ENCODE measurements around the gene VPS13C.
"Not testable (repeated sequence)": the region's sequence is repeated elsewhere in the genome, so short reads cannot be mapped to it uniquely, and the experiment has no call there.

Gene VPS13C

GRCh38 chr15:62058327-62059028 is 1.8 kb downstream of the VPS13C start:
- Histone ChIP-seq H3K9me3 (ENCODE audit: low read depth, low read length) (no peaks in the 10 kb centered on the region), H3K9ac (ENCODE audit: insufficient read length) (no peak overlapping the region), H3K36me3 (ENCODE audit: insufficient read depth, low read length) (no peaks in the 10 kb centered on the region), H3K4me3 (no peak overlapping the region), H3K27ac (no peak overlapping the region)
- DNase-seq (ENCODE audit: low read depth, low spot score) = no peak
- no peak for TF ChIP-seq POLR2AphosphoS5 (IDR thresholded peaks at IDR 0.05; ENCODE audit: borderline replicate concordance, low read depth, low read length)

DNA sequence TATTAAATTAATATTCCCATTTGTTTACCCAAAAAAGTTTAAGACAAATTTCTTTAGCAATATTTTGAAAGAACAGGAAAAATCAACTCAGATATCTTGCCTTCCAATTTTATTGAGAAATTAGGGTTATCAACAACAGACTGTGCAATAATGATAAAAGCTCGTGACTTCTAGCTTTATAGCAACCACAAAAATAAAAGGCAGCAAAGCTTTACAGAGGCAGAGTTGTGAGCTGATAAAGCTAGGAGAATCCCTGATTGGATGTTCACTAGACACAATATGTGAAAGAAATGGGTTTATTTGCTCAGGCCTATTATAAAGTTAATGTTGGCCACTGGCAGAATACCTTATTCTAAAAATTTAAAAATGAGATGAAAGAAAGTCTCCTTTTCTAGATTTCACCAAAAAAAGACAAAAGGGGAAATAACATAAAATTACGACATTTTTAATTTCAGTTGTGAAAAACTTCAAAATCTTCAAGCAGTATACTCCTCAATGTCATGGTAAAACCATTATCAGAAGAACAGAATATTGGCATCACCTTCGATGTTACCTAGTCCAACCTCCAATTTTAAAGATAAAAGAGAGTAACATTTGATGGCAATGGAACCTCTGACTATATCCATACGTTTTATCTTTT is 2.8 kb downstream of the VPS13C start:
- DNase-seq (ENCODE audit: low read depth, low spot score) = no peak
- H3K9ac ChIP-seq (ENCODE audit: insufficient read length) = no peak overlapping the region

DNA sequence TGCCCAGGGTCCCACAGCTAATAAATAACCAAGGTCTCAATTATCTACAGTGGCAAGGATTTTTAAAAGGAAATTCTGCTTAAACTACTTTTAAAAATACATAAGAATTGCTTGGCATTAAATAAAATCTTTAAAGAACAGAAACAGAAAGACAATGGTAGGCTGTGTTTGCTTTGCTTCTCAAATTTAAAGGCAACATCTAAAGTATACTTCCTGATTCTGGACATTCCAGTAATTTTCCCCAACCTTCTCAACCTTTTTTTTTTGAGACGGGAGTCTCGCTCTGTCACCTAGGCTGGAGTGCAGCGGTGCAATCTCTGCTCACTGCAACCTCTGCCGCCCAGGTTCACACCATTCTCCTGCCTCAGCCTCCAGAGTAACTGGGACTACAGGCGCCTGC is 5.3 kb downstream of the VPS13C start:
- Histone ChIP-seq H3K4me3 (no peak overlapping the region), H3K27ac (no peak overlapping the region), H3K36me3 (ENCODE audit: insufficient read depth, low read length) (no peaks in the 10 kb centered on the region), H3K9me3 (ENCODE audit: low read depth, low read length) (no peaks in the 10 kb centered on the region), H3K9ac (ENCODE audit: insufficient read length) (no peak overlapping the region)
- DNase-seq (ENCODE audit: low read depth, low spot score) = no peak
- TF ChIP-seq POLR2AphosphoS5 (IDR thresholded peaks at IDR 0.05; ENCODE audit: borderline replicate concordance, low read depth, low read length) = no peak
- no peak for TF ChIP-seq EZH2 (IDR thresholded peaks at IDR 0.05)
- TF ChIP-seq FOXP2 (optimal IDR thresholded peaks at IDR 0.05; ENCODE audit: control extremely low read depth, extremely low read length, insufficient read depth) = no peak

More for the DNA sequence above, 2.8 kb downstream of the VPS13C start:
- no peaks in the 10 kb centered on the region for H3K36me3 ChIP-seq (ENCODE audit: insufficient read depth, low read length)
- no peak overlapping the region for H3K27ac ChIP-seq
- no peaks in the 10 kb centered on the region for H3K9me3 ChIP-seq (ENCODE audit: low read depth, low read length)
- TF ChIP-seq FOXP2 (optimal IDR thresholded peaks at IDR 0.05; ENCODE audit: control extremely low read depth, extremely low read length, insufficient read depth) (no peak), EZH2 (IDR thresholded peaks at IDR 0.05) (no peak), POLR2AphosphoS5 (IDR thresholded peaks at IDR 0.05; ENCODE audit: borderline replicate concordance, low read depth, low read length) (no peak)
- no peak overlapping the region for H3K4me3 ChIP-seq

GRCh38 chr15:62053439-62054085 is 6.7 kb downstream of the VPS13C start:
- no peak overlapping the region for H3K27ac ChIP-seq
- H3K36me3 ChIP-seq (ENCODE audit: insufficient read depth, low read length) = no peaks in the 10 kb centered on the region
- H3K9me3 ChIP-seq (ENCODE audit: low read depth, low read length) = no peaks in the 10 kb centered on the region
- DNase-seq (ENCODE audit: low read depth, low spot score) = no peak
- TF ChIP-seq EZH2 (IDR thresholded peaks at IDR 0.05) (no peak), FOXP2 (optimal IDR thresholded peaks at IDR 0.05; ENCODE audit: control extremely low read depth, extremely low read length, insufficient read depth) (no peak), POLR2AphosphoS5 (IDR thresholded peaks at IDR 0.05; ENCODE audit: borderline replicate concordance, low read depth, low read length) (no peak)
- no peak overlapping the region for H3K4me3 ChIP-seq
- no peak overlapping the region for H3K9ac ChIP-seq (ENCODE audit: insufficient read length)

GRCh38 chr15:62052713-62053112 is 7.5 kb downstream of the VPS13C start:
- Histone ChIP-seq H3K9ac (ENCODE audit: insufficient read length) (no peak overlapping the region), H3K4me3 (no peak overlapping the region), H3K27ac (no peak overlapping the region), H3K36me3 (ENCODE audit: insufficient read depth, low read length) (no peaks in the 10 kb centered on the region), H3K9me3 (ENCODE audit: low read depth, low read length) (no peaks in the 10 kb centered on the region)
- TF ChIP-seq POLR2AphosphoS5 (IDR thresholded peaks at IDR 0.05; ENCODE audit: borderline replicate concordance, low read depth, low read length) = no peak
- TF ChIP-seq EZH2 (IDR thresholded peaks at IDR 0.05) = no peak
- TF ChIP-seq FOXP2 (optimal IDR thresholded peaks at IDR 0.05; ENCODE audit: control extremely low read depth, extremely low read length, insufficient read depth) = no peak
- DNase-seq (ENCODE audit: low read depth, low spot score) = no peak

DNA sequence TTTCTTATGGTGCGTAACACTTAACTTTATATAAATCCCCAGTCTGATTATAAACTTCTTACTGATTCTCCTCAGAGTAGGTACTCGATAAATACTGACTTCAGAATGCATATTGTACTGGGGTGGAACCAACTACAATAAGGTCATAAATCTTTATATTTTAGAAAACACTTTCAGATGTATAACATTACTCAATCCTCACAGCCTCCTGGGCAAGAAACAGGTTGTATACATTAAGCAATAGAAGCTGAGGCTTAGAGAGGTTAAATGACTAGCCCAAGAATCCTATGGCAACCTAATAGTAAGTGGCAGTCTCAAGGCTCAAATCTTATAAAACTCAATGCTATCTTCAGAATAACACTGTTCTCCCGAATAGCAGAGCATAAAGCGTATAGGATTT is 9.1 kb downstream of the VPS13C start:
- H3K9me3 ChIP-seq (ENCODE audit: low read depth, low read length) = no peaks in the 10 kb centered on the region
- H3K27ac ChIP-seq = no peak overlapping the region
- TF ChIP-seq POLR2AphosphoS5 (IDR thresholded peaks at IDR 0.05; ENCODE audit: borderline replicate concordance, low read depth, low read length) (no peak), EZH2 (IDR thresholded peaks at IDR 0.05) (no peak), FOXP2 (optimal IDR thresholded peaks at IDR 0.05; ENCODE audit: control extremely low read depth, extremely low read length, insufficient read depth) (no peak)
- no peak overlapping the region for H3K4me3 ChIP-seq
- H3K36me3 ChIP-seq (ENCODE audit: insufficient read depth, low read length) = no peaks in the 10 kb centered on the region
- no peak overlapping the region for H3K9ac ChIP-seq (ENCODE audit: insufficient read length)
- DNase-seq (ENCODE audit: low read depth, low spot score) = no peak

DNA sequence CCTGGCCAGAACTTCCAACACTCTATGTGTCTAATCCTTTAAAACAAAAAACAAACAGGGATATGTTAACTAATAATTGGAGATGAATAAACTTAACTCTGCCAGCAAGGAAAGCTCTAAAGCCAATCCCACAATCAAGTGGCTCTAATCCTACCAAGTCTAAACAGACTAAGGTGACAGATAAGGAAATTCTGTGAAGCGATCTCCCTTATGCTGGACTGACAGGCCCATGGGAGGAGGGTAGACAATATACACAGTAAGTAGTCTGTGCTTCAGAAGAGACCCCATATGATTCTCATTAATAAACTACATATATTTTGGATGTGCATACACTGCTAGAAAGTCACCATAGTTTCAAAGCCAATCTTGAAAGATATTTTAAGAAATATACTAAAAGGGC is 10.1 kb downstream of the VPS13C start:
- Histone ChIP-seq H3K9me3 (ENCODE audit: low read depth, low read length) (no peaks in the 10 kb centered on the region), H3K27ac (no peak overlapping the region), H3K36me3 (ENCODE audit: insufficient read depth, low read length) (no peaks in the 10 kb centered on the region), H3K4me3 (no peak overlapping the region), H3K9ac (ENCODE audit: insufficient read length) (no peak overlapping the region)
- no peak for TF ChIP-seq POLR2AphosphoS5 (IDR thresholded peaks at IDR 0.05; ENCODE audit: borderline replicate concordance, low read depth, low read length)
- no peak for TF ChIP-seq FOXP2 (optimal IDR thresholded peaks at IDR 0.05; ENCODE audit: control extremely low read depth, extremely low read length, insufficient read depth)
- DNase-seq (ENCODE audit: low read depth, low spot score) = no peak

GRCh38 chr15:62048254-62048653 is 12.0 kb downstream of the VPS13C start:
- H3K27ac ChIP-seq; H3K9me3 ChIP-seq (ENCODE audit: low read depth, low read length); DNase-seq (ENCODE audit: low read depth, low spot score); H3K36me3 ChIP-seq (ENCODE audit: insufficient read depth, low read length); H3K4me3 ChIP-seq; H3K9ac ChIP-seq (ENCODE audit: insufficient read length): not testable (repeated sequence)
